OCI-LY1 (cell line): ENCODE data around the gene RSPRY1.

Experiments
- EZH2 ChIP-seq: fragments of 200-600 bp; sonication (generic), shearing (Covaris generic); IDR thresholded peaks from 2 replicates; pipeline ENCODE4 v1.8.0; 2017; ENCODE audit warnings: borderline replicate concordance, mixed run types, mild to moderate bottlenecking, antibody characterized with exemption, low read length, moderate library complexity, mixed read lengths
- TF ChIP-seq, protein P1 (sequence below): fragments of 200-600 bp; sonication (generic), shearing (Covaris generic); IDR thresholded peaks from 2 replicates; pipeline ENCODE4 v1.5.1; 2017; ENCODE audit warnings: mild to moderate bottlenecking, antibody characterized with exemption, low read length, moderate library complexity, mixed read lengths

DNA sequence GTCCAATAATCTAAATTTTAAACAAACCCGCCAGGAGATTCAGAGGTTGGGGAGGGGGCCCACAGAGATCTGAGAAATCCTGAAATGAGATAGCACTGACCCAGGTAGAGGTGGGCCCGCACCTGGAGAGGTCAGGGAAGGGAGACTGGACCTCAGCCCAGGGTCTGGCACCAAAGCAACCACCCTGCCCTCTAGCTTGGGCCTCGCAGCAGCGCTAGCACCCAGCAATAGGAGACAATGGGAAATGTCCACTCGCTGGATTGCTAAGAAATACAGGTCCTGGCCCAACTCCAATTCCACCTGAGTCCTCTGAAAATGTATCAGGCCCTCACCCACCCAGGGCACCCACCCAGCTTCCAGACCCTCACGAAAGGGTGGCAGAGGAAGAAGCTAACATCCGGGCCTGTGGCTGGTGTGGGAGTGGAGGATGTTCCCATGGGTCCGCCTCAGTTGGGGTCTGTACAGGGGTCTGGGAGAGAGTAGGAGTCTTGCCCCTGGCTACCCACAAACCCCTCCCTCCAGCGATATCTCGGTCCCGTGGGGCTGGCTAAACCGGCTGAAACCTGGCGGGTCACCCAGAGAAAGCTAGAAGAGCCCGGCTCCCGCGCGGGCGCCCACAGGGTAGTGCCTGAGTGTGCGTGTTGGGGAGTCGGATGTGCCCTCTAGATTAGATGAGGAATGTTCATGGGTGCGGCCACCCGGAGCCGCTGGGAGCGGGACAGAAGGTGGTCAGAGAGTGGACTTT lies 97.3 kb downstream of the RSPRY1 start:
- TF ChIP-seq, protein P1, sequence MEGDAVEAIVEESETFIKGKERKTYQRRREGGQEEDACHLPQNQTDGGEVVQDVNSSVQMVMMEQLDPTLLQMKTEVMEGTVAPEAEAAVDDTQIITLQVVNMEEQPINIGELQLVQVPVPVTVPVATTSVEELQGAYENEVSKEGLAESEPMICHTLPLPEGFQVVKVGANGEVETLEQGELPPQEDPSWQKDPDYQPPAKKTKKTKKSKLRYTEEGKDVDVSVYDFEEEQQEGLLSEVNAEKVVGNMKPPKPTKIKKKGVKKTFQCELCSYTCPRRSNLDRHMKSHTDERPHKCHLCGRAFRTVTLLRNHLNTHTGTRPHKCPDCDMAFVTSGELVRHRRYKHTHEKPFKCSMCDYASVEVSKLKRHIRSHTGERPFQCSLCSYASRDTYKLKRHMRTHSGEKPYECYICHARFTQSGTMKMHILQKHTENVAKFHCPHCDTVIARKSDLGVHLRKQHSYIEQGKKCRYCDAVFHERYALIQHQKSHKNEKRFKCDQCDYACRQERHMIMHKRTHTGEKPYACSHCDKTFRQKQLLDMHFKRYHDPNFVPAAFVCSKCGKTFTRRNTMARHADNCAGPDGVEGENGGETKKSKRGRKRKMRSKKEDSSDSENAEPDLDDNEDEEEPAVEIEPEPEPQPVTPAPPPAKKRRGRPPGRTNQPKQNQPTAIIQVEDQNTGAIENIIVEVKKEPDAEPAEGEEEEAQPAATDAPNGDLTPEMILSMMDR: no peak
- TF ChIP-seq EZH2: no peak
